Prostate gland (tissue), 2 donors: ENCODE measurements around the gene WWOX. TPM values are rescaled to one million over a fixed set of nuclear protein-coding genes. Genes with fewer than 3 reads are reported as not detected.

ENCODE experiments used
- DNase-seq: peaks from one replicate; pipeline ENCODE4 v3.0.0-alpha.2; 2019; ENCODE audit warnings: low spot score
- H3K27ac ChIP-seq, 2 donors: fragments of 200-600 bp; sonication (generic); 2 replicates each; pipeline ENCODE4 v1.5.1; 2017 to 2019
- H3K27me3 ChIP-seq: fragments of 200-600 bp; sonication (generic); replicated peaks from 2 replicates; pipeline ENCODE4 v1.5.1; 2019; ENCODE audit not compliant: insufficient read depth
- H3K36me3 ChIP-seq, 2 donors: fragments of 200-600 bp; sonication (generic); 1 replicate in 1 of 2; 2 replicates in 1 of 2; pipeline versions ENCODE4 v1.5.1 to v1.8.1; 2017 to 2019
- H3K4me1 ChIP-seq: fragments of 200-600 bp; sonication (generic); replicated peaks from 2 replicates; pipeline ENCODE4 v1.5.1; 2019
- H3K4me3 ChIP-seq, 2 donors: fragments of 200-600 bp; sonication (generic); 2 replicates each; pipeline ENCODE4 v1.5.1; 2017 to 2019
- H3K9me3 ChIP-seq: fragments of 200-600 bp; sonication (generic); 2 replicates; pipeline ENCODE4 v1.5.1; 2017
- CTCF ChIP-seq, 4 experiments: fragments of 200-600 bp in 2 of 4; fragments of 450-650 bp in 2 of 4; sonication (generic) in 2 of 4; IDR thresholded peaks; 1 replicate in 3 of 4; 2 replicates in 1 of 4; pipeline ENCODE4 v1.5.1; 2016 to 2019; ENCODE audit warnings: antibody characterized with exemption in 4 of 4, mild to moderate bottlenecking in 2 of 4, moderate library complexity in 2 of 4
- POLR2A ChIP-seq: fragments of 450-650 bp; IDR thresholded peaks from one replicate; pipeline ENCODE4 v1.6.1; 2016; ENCODE audit warnings: antibody characterized with exemption, mild to moderate bottlenecking
- POLR2AphosphoS5 ChIP-seq: sonication (generic); formaldehyde crosslinking; IDR thresholded peaks from one replicate; pipeline ENCODE4 v1.6.1; 2017; ENCODE audit warnings: antibody characterized with exemption
- whole genome bisulfite sequencing: methylation state at CpG from one replicate; pipeline ENCODE4 v1.1.5; 2018; 5-methylcytosine and 5-hydroxymethylcytosine counted together
- intact Hi-C: fragments of 100-400 bp; cut with DNase I; formaldehyde crosslinking; loops from one replicate; pipeline ENCODE4 v1.14.2; 2022
- total RNA-seq, 2 donors: library from RNA; depleted of rRNA; stranded (reverse); fragments of >200 nt; gene quantifications; one replicate each; pipeline ENCODE4 v1.1.0, GENCODE V29; 2016

The WWOX gene
- total RNA-seq, 2 donors from 2014 or later: 93.2 to 99.4 TPM

DNA sequence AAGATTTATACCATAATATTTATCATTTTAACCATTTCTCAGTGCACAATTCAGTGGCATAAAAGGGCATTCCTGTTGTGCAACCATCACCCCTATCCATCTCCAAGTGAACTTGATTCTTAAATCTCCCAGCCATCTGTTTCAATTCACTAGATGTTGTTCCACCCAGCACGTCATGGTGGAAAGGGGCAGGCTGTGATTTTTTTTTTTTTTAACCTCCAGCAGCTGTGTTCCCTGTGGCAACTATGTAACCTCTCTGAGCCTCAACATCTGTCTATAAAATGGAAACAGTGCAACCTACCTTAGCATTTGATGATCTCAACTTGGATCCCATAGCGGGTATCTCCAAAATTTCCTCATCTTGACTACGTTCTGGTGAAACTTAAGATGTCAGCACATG, 604.5 kb downstream of the WWOX start:
- no peak overlapping the region for H3K27ac ChIP-seq
- H3K27me3 ChIP-seq: no peaks in the 10 kb centered on the region
- DNase-seq: no peak
- H3K36me3 ChIP-seq: no peaks in the 10 kb centered on the region
- TF ChIP-seq CTCF (IDR thresholded peaks at IDR 0.05) (no peak), POLR2AphosphoS5 (no peak), POLR2A (no peak)
- H3K4me3 ChIP-seq: no peak overlapping the region
- intact Hi-C loops: no loop called here
- WGBS: 89% methylated on average over 3 of the region's 3 CpGs
- no peaks in the 10 kb centered on the region for H3K4me1 ChIP-seq
- no peaks in the 10 kb centered on the region for H3K9me3 ChIP-seq

- intact Hi-C loops: no loop called here
- Histone ChIP-seq H3K9me3 (no peaks in the 10 kb centered on the region), H3K4me1 (no peaks in the 10 kb centered on the region), H3K36me3 (no peaks in the 10 kb centered on the region), H3K27ac (no peak overlapping the region), H3K27me3 (no peaks in the 10 kb centered on the region), H3K4me3 (no peak overlapping the region)
- WGBS: 75% methylated on average over 6 of the region's 6 CpGs
- TF ChIP-seq POLR2A: no peak
- no peak for TF ChIP-seq POLR2AphosphoS5
- DNase-seq: no peak
Observed at GRCh38 chr16:78704416-78704815, 605.0 kb downstream of the WWOX start.

DNA sequence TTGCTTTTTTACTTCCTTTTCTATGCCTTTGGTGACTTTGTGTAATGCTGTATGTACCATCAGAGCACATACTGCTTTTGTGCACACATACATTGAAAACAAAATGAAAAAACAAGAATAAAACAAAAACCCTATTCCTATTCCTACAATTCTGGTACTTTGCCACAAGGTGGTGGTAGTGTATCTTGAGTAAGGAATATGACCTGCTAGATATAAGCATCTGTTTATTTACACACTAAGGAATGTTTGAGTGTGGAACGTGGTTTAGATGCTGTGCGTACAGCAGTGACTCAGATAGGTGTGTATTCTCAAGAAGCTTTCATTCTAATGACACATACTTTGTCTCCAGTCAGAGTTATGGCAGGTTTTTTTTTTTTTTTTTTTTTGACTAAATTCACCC, 606.2 kb downstream of the WWOX start:
- no peaks in the 10 kb centered on the region for H3K36me3 ChIP-seq
- 52% methylated on average over 2 of the region's 2 CpGs for WGBS
- intact Hi-C loops: no loop called here

GRCh38 chr16:78706637-78707036, 607.2 kb downstream of the WWOX start:
- 89% methylated on average over 6 of the region's 6 CpGs for WGBS
- Histone ChIP-seq H3K9me3 (no peaks in the 10 kb centered on the region), H3K27ac (no peak overlapping the region), H3K36me3 (no peaks in the 10 kb centered on the region), H3K27me3 (no peaks in the 10 kb centered on the region), H3K4me3 (no peak overlapping the region), H3K4me1 (no peaks in the 10 kb centered on the region)
- intact Hi-C loops: no loop called here
- no peak for DNase-seq
- no peak for TF ChIP-seq CTCF (IDR thresholded peaks at IDR 0.05)
- no peak for TF ChIP-seq POLR2A
- TF ChIP-seq POLR2AphosphoS5: no peak

More for the DNA sequence above, 606.2 kb downstream of the WWOX start:
- Histone ChIP-seq H3K4me1 (no peaks in the 10 kb centered on the region), H3K27me3 (no peaks in the 10 kb centered on the region), H3K9me3 (no peaks in the 10 kb centered on the region), H3K4me3 (no peak overlapping the region), H3K27ac (no peak overlapping the region)
- no peak for DNase-seq
- TF ChIP-seq CTCF (IDR thresholded peaks at IDR 0.05) (peak in 3 of 4 experiments; percentile 21 to 37 (median 34)), POLR2A (no peak)

- no peaks in the 10 kb centered on the region for H3K27me3 ChIP-seq
- H3K4me3 ChIP-seq: no peak overlapping the region
- intact Hi-C loops: no loop called here
- no peaks in the 10 kb centered on the region for H3K36me3 ChIP-seq
- no peaks in the 10 kb centered on the region for H3K9me3 ChIP-seq
- no peak overlapping the region for H3K27ac ChIP-seq
- TF ChIP-seq POLR2AphosphoS5: no peak
- WGBS: 92% methylated on average over 15 of the region's 15 CpGs
- H3K4me1 ChIP-seq: no peaks in the 10 kb centered on the region
- no peak for DNase-seq
Observed at GRCh38 chr16:78709137-78709884, 609.9 kb downstream of the WWOX start.

DNA sequence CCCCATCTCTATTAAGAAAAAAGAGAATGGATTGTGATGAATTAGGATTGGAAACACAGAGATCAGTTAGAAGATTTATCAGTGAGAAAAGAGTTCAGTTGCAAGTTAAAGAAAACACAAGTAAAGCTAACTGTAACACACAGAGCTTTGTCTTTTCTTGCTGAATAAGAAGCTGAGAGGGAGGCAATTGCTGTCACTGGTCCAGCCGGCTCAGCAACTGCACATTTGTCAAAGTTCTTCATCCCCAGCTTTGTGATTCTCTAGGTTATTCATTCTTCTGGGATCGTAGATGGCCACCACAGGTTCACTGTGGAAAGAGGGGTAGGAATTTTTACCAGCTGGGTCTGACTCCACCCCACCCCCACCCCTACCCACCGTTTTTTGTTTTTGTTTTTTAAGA, 615.7 kb downstream of the WWOX start:
- no peaks in the 10 kb centered on the region for H3K36me3 ChIP-seq
- 56% methylated on average over 3 of the region's 3 CpGs for WGBS
- no peaks in the 10 kb centered on the region for H3K4me1 ChIP-seq
- H3K27ac ChIP-seq: no peak overlapping the region
- H3K27me3 ChIP-seq: no peaks in the 10 kb centered on the region
- no peak overlapping the region for H3K4me3 ChIP-seq
- TF ChIP-seq POLR2A (no peak), POLR2AphosphoS5 (no peak), CTCF (IDR thresholded peaks at IDR 0.05) (no peak)
- DNase-seq: no peak
- intact Hi-C loops: no loop called here
- no peaks in the 10 kb centered on the region for H3K9me3 ChIP-seq
